CD4-positive, alpha-beta T cell treated with Interleukin-17A for 4 hours (primary cell): ENCODE results near the gene FBXO21.
"Not testable (repeated sequence)": the region's sequence is repeated elsewhere in the genome, so short reads cannot be mapped to it uniquely, and the experiment has no call there.

ENCODE experiments used
- DNase-seq: peaks from one replicate; pipeline ENCODE4 v3.0.0-alpha.2; 2020; ENCODE audit warnings: mixed read lengths

FBXO21 gene

DNA sequence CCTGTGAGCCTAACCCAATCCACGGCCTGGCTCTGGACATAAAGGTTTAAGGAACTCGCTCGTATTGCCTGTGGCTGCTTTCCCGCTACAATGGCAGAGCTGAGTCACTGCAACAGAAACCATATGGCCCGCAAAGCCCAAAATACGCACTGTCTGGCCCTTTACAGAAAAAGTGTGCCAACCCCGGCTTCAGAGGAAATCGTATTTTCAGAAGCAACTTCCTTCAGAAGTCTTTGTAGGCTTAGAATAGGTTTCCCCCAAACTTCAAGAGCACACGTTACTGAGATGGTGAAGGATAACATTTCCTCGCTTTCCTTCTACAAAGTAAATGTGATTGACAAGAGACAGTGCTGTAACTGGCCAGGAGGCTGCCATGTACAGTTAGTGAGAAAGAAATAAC lies 56.2 kb downstream of the FBXO21 start:
- DNase-seq = peak; percentile 41

GRCh38 chr12:117130801-117131200 lies 59.5 kb downstream of the FBXO21 start:
- DNase-seq = no peak

- no peak for DNase-seq
Measured at GRCh38 chr12:117129391-117129790, 60.9 kb downstream of the FBXO21 start.

GRCh38 chr12:117127933-117128823 lies 62.1 kb downstream of the FBXO21 start:
- DNase-seq = no peak

DNA sequence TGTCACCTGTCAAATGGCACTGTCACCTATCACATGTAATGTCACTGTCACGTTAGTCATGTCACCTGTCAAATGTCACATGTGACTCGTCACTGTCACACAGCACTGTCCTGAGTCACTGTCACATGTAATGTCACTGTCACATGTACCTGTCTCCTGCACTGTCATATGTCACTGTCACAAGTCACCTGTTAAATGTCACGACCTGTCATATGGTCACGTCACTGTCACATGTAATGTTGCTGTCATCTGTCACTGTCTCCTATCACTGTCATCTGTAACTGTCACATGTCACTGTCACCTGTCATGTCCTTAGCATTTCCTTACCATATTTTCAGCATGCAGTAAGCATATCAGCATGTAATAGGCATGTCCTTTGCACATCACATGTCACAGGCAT lies 63.9 kb downstream of the FBXO21 start:
- DNase-seq = no peak

DNA sequence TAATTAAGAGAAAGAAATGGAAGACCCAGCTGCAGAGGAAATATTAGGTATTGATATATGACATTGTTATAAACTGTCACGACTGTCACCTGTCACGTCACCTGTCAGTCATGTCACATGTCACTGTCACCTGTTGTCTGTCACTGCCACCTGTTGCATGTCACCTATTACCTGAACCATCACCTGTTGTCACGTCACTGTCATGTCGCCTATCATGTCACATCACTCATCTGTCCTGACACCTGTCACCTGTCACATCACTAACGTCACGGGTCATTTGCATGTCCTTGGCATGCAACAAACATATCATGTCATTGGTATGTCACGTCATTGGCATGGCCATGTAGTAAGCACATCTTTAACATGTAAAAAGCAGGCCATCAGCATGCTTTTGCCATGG lies 64.5 kb downstream of the FBXO21 start:
- DNase-seq = no peak

- DNase-seq = no peak
Measured at GRCh38 chr12:117125272-117125613, 65.0 kb downstream of the FBXO21 start.

- DNase-seq = no peak
Measured at GRCh38 chr12:117124421-117125271, 65.6 kb downstream of the FBXO21 start.

DNA sequence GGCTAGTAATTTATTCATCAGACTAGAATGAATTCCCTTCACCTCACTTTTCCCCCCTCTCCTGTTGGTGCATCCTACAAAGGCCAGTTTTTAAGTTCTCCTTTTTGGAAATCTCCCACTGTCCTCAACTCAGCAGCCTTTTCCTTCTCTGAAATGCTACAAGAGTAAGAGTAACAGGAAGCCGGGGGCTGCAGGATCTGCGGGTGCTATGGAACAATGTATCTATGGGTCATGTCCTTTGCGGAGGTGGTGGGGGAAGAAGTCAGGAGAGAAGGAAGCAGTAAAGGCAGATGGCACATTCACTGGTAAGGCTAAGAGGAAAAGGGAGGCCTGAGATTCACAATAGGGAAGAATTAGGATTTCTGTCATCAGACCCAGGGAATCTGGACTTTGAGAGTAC lies 68.8 kb downstream of the FBXO21 start:
- no peak for DNase-seq

- DNase-seq = no peak
Measured at GRCh38 chr12:117120787-117121186, 69.5 kb downstream of the FBXO21 start.

GRCh38 chr12:117119592-117120198 lies 70.6 kb downstream of the FBXO21 start:
- peak; percentile 49 for DNase-seq

- DNase-seq = no peak
Measured at GRCh38 chr12:117118838-117119591, 71.3 kb downstream of the FBXO21 start.

- DNase-seq = no peak
Measured at GRCh38 chr12:117114784-117115183, 75.5 kb downstream of the FBXO21 start.

GRCh38 chr12:117113231-117113630 lies 77.0 kb downstream of the FBXO21 start:
- DNase-seq = no peak

DNA sequence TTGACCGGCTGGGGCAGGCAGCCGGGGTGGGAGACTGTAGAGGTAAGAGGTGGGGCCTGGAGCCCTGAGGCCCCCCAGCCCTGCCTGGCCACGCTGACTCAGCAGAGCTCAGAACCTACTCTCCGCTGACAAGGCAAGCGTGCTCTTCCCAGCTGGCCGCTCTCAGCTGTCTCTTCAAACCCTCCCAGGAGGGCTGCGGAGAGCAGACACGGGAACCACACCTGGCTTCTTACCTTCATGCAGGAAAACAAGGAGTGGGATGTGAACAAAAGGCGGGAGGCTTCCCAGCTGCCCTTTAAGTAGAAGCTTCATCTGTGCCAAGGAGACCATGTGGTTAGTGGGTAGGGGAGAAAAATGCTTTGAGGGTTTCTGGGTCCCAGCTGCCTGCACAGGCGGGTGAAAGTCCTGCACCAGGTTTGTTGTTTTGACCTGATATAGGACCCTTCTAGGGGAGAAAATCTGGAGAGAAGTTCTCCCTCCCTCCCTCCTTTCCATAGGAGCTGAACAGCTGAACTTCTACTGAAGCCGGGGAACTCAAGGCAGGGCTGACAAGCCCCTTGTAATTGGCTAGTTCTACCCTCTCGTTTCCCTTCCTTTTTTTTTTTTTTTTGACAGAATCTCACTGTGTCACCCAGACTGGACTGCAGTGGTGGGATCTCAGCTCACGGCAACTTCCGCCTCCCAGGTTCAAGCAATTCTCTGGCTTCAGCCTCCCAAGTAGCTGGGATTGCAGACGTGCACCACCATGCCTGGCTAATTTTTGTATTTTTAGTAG lies 78.3 kb downstream of the FBXO21 start:
- no peak for DNase-seq

DNA sequence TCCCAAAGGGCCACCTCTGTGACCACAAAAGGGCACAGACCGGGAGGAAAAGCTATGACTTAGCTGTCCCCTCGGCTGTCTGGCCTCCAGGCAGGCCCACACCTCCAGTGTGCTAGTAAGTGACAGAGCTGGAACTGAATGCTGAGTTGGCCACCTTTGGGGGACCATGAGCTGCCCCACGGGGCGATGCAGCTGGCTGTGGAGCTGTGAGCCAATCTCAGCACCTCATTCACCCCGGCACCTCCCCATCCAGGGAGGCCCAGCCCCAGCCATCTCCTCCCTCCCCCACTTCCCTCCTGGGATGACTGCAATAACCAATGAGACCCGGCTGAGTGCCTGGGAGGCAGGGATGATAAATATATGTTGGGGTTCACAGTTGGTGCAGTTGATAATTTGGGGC lies 78.9 kb downstream of the FBXO21 start:
- no peak for DNase-seq

GRCh38 chr12:117109943-117110635 lies 80.2 kb downstream of the FBXO21 start:
- no peak for DNase-seq

GRCh38 chr12:117105902-117106301 lies 84.4 kb downstream of the FBXO21 start:
- peak; percentile 43 for DNase-seq

DNA sequence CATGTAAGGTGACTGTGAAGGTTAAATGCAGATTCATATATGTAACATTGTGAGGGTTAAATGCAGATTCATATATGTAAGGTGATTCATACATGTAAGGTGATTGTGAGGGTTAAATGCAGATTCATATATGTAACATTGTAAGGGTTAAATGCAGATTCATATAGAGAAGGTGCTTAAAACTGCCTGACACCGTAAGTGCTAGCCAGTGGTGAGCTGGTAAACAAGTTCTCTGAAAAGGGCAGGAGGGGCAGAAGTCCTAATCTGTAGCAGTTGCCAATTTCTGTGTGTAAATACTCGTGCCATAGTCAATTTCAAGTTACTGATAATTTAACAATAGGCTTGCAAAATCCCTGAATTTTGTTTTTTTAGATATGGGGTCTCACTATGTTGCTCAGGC lies 86.3 kb downstream of the FBXO21 start:
- DNase-seq = not testable (repeated sequence)

- DNase-seq = no peak
Measured at GRCh38 chr12:117102800-117103181, 87.5 kb downstream of the FBXO21 start.
